Smooth muscle cell (in vitro differentiated cells): Measurements from ENCODE around the gene REN. TPM values are rescaled to one million over a fixed set of nuclear protein-coding genes. Genes with fewer than 3 reads are reported as not detected.

ENCODE experiments used
- DNase-seq: peaks from one replicate; lab custom pipeline; 2025; ENCODE audit not compliant: unreplicated experiment; lab: John Stamatoyannopoulos, UW
- H2AFZ ChIP-seq: fragments of 200-600 bp; sonication (generic); 2 replicates; pipeline ENCODE4 v1.6.0; 2016; ENCODE audit warnings: antibody characterized with exemption, low read depth, mild to moderate bottlenecking
- H3F3A ChIP-seq: fragments of 200-600 bp; sonication (generic); 2 replicates; pipeline ENCODE4 v1.6.0; 2017; ENCODE audit warnings: antibody characterized with exemption, low read depth
- H3K27ac ChIP-seq: fragments of 200-600 bp; sonication (generic); 2 replicates; pipeline ENCODE4 v1.5.1; 2016; ENCODE audit warnings: low read depth, mild to moderate bottlenecking
- H3K27me3 ChIP-seq: fragments of 200-600 bp; sonication (generic); 2 replicates; pipeline ENCODE4 v1.6.1; 2016; ENCODE audit warnings: low read depth, mild to moderate bottlenecking
- H3K36me3 ChIP-seq: fragments of 200-600 bp; sonication (generic); 2 replicates; pipeline ENCODE4 v1.5.1; 2016; ENCODE audit warnings: low read depth
- H3K4me1 ChIP-seq: fragments of 200-600 bp; sonication (generic); 2 replicates; pipeline ENCODE4 v1.5.1; 2016; ENCODE audit warnings: low read depth
- H3K4me2 ChIP-seq: fragments of 200-600 bp; sonication (generic); 2 replicates; pipeline ENCODE4 v1.6.0; 2016; ENCODE audit warnings: mild to moderate bottlenecking
- H3K4me3 ChIP-seq: fragments of 200-600 bp; sonication (generic); 2 replicates; pipeline ENCODE4 v1.5.1; 2016; ENCODE audit warnings: mild to moderate bottlenecking
- H3K79me2 ChIP-seq: fragments of 200-600 bp; sonication (generic); 2 replicates; pipeline ENCODE4 v1.6.0; 2016; ENCODE audit warnings: low read depth, mild to moderate bottlenecking
- H3K9ac ChIP-seq: fragments of 200-600 bp; sonication (generic); 2 replicates; pipeline ENCODE4 v1.6.0; 2016; ENCODE audit warnings: low read depth
- H3K9me3 ChIP-seq: fragments of 200-600 bp; sonication (generic); replicated peaks from 2 replicates; pipeline ENCODE4 v1.5.1; 2016; ENCODE audit warnings: low read depth
- H4K20me1 ChIP-seq: fragments of 200-600 bp; sonication (generic); 2 replicates; pipeline ENCODE4 v1.6.0; 2016; ENCODE audit warnings: low read depth
- whole genome bisulfite sequencing: methylation state at CpG from one replicate; pipeline ENCODE4 v1.1.7; 2016; ENCODE audit warnings: low lambda C conversion rate; 5-methylcytosine and 5-hydroxymethylcytosine counted together
- polyA plus RNA-seq: library from polyadenylated mRNA; unstranded; fragments of >200 nt; fragmentation: Nextera tagmentation; extraction: Ambion mirVana; gene quantifications from 2 replicates; pipeline ENCODE4 v1.2.1, GENCODE V29; 2016
- total RNA-seq: library from RNA; depleted of rRNA; stranded (reverse); fragments of >200 nt; gene quantifications from 2 replicates; pipeline ENCODE4 v1.2.3, GENCODE V29; 2014
- TF ChIP-seq, protein P1 (sequence below): fragments of 200-600 bp; sonication (generic); IDR thresholded peaks from 2 replicates; pipeline ENCODE4 v1.5.1; 2017; ENCODE audit warnings: borderline replicate concordance, mild to moderate bottlenecking, antibody characterized with exemption; ENCODE audit not compliant: insufficient read depth, poor library complexity, severe bottlenecking

Gene REN
- total and polyA plus RNA-seq, 2 experiments from 2014 or later: not detected

DNA sequence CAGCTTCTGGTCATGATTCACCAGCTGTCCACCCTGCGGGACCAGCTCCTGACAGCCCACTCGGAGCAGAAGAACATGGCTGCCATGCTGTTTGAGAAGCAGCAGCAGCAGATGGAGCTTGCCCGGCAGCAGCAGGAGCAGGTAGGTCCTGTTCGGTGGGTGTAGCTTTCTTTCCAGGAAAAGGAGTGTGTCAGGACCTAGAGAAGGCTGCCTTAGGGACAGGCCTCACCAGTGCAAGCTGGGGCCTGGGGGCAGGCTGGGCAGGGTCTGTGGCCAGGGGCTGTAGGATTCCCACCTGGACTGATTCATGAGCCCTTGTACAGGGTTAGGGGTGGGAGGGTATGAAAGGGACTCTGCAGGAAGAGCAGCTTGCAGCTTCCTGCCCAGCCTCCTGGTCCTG is 49.6 kb downstream of the REN start:
- WGBS: 95% methylated on average over 4 of the region's 4 CpGs
- TF ChIP-seq, protein P1, sequence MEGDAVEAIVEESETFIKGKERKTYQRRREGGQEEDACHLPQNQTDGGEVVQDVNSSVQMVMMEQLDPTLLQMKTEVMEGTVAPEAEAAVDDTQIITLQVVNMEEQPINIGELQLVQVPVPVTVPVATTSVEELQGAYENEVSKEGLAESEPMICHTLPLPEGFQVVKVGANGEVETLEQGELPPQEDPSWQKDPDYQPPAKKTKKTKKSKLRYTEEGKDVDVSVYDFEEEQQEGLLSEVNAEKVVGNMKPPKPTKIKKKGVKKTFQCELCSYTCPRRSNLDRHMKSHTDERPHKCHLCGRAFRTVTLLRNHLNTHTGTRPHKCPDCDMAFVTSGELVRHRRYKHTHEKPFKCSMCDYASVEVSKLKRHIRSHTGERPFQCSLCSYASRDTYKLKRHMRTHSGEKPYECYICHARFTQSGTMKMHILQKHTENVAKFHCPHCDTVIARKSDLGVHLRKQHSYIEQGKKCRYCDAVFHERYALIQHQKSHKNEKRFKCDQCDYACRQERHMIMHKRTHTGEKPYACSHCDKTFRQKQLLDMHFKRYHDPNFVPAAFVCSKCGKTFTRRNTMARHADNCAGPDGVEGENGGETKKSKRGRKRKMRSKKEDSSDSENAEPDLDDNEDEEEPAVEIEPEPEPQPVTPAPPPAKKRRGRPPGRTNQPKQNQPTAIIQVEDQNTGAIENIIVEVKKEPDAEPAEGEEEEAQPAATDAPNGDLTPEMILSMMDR: no peak
- no peak overlapping the region for H2AFZ ChIP-seq
- H3K79me2 ChIP-seq: no peaks in the 10 kb centered on the region
- H3K4me3 ChIP-seq: no peak overlapping the region
- no peak for DNase-seq
- H3K9me3 ChIP-seq: no peaks in the 10 kb centered on the region
- H3K9ac ChIP-seq: no peak overlapping the region
- no peaks in the 10 kb centered on the region for H3K4me1 ChIP-seq
- H3K36me3 ChIP-seq: no peaks in the 10 kb centered on the region
- H3K27me3 ChIP-seq: no peaks in the 10 kb centered on the region
- H4K20me1 ChIP-seq: no peaks in the 10 kb centered on the region
- H3K4me2 ChIP-seq: no peak overlapping the region
- H3K27ac ChIP-seq: no peak overlapping the region
- H3F3A ChIP-seq: no peaks in the 10 kb centered on the region

GRCh38 chr1:204115116-204115515 is 51.0 kb downstream of the REN start:
- Histone ChIP-seq H3K27me3 (no peaks in the 10 kb centered on the region), H3K4me3 (no peak overlapping the region), H3K27ac (no peak overlapping the region), H3K4me1 (no peaks in the 10 kb centered on the region), H3K9ac (no peak overlapping the region), H4K20me1 (no peaks in the 10 kb centered on the region), H3K36me3 (no peaks in the 10 kb centered on the region), H3F3A (no peaks in the 10 kb centered on the region), H2AFZ (no peak overlapping the region), H3K9me3 (no peaks in the 10 kb centered on the region), H3K4me2 (no peak overlapping the region), H3K79me2 (peaks cover 4% of the 10 kb centered on the region)
- TF ChIP-seq, protein P1: no peak
- DNase-seq: no peak
- 98% methylated on average over 4 of the region's 4 CpGs for WGBS

DNA sequence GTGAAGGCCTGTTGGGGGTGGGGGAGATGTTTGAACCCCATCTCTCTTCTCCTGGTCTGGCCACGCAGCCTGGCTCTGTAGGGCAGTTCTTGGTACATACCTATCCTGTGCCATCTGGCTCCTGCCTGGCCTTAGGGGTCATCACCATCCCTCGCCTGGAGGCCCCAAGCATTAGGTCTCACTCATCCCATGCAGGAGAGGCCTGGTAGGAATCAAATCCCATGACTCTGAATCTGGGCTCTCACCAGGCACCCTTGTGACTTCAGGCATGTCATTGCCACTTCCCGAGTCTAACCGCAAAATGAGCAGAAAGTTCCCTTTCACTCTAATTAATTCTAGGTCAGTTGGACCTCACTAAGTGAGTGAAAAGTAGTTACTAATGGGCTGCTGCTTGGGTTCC is 51.5 kb downstream of the REN start:
- Histone ChIP-seq H2AFZ (no peak overlapping the region), H3K27ac (no peak overlapping the region), H3K4me2 (no peak overlapping the region), H3K9ac (no peak overlapping the region), H3K27me3 (no peaks in the 10 kb centered on the region), H3K9me3 (no peaks in the 10 kb centered on the region), H4K20me1 (no peaks in the 10 kb centered on the region), H3K36me3 (no peaks in the 10 kb centered on the region), H3K4me3 (no peak overlapping the region), H3K4me1 (peaks cover under 1% of the 10 kb centered on the region), H3F3A (no peaks in the 10 kb centered on the region), H3K79me2 (peaks cover 4% of the 10 kb centered on the region)
- DNase-seq: no peak
- TF ChIP-seq, protein P1: no peak
- WGBS: 94% methylated on average over 4 of the region's 4 CpGs

- H4K20me1 ChIP-seq: no peaks in the 10 kb centered on the region
- H3K9ac ChIP-seq: no peak overlapping the region
- H3K4me3 ChIP-seq: no peak overlapping the region
- no peaks in the 10 kb centered on the region for H3K9me3 ChIP-seq
- H3K4me1 ChIP-seq: peaks cover 7% of the 10 kb centered on the region
- DNase-seq: no peak
- no peaks in the 10 kb centered on the region for H3K27me3 ChIP-seq
- H3K36me3 ChIP-seq: no peaks in the 10 kb centered on the region
- peaks cover 4% of the 10 kb centered on the region for H3K79me2 ChIP-seq
- no peaks in the 10 kb centered on the region for H3F3A ChIP-seq
- H3K4me2 ChIP-seq: no peak overlapping the region
- TF ChIP-seq, protein P1: no peak
- H2AFZ ChIP-seq: no peak overlapping the region
- H3K27ac ChIP-seq: no peak overlapping the region
- WGBS: 42% methylated on average over 1 of the region's 1 CpG
These were observed 52.2 kb downstream of the REN start for GRCh38 chr1:204113896-204114295.
